GM12891 (cell line): Measurements from ENCODE around the gene CST1.
"Not testable (repeated sequence)": the region's sequence is repeated elsewhere in the genome, so short reads cannot be mapped to it uniquely, and the experiment has no call there.

ENCODE experiments used
- PAX5 ChIP-seq: IDR thresholded peaks from 2 replicates; pipeline ENCODE4 v1.6.1; 2011; ENCODE audit warnings: low read length, moderate library complexity, mild to moderate bottlenecking; ENCODE audit not compliant: insufficient read depth, severe bottlenecking
- POLR2A ChIP-seq: IDR thresholded peaks from 2 replicates; pipeline ENCODE4 v1.6.1; 2011; ENCODE audit warnings: low read depth, low read length, control low read depth
- POLR2AphosphoS5 ChIP-seq: IDR thresholded peaks from 2 replicates; pipeline ENCODE4 v1.6.1; 2011; ENCODE audit warnings: low read depth, low read length, control low read depth
- POU2F2 ChIP-seq: IDR thresholded peaks from 2 replicates; pipeline ENCODE4 v1.6.1; 2011; ENCODE audit warnings: low read depth, mild to moderate bottlenecking, control low read depth, low read length, moderate library complexity
- SPI1 ChIP-seq: IDR thresholded peaks from 2 replicates; pipeline ENCODE4 v1.6.1; 2011; ENCODE audit warnings: low read depth, low read length, control low read depth
- TAF1 ChIP-seq: IDR thresholded peaks from 2 replicates; pipeline ENCODE4 v1.6.1; 2011; ENCODE audit warnings: low read depth, low read length, control low read depth

GRCh38 chr20:23723659-23724307 lies 27.0 kb downstream of the CST1 start:
- not testable (repeated sequence) for TF ChIP-seq POLR2AphosphoS5, POLR2A, PAX5, POU2F2, TAF1, SPI1
